Astrocyte of the spinal cord (primary cell): Measurements from ENCODE around the gene ATP5F1D.

Experiments used
- DNase-seq: peaks from one replicate; pipeline ENCODE4 v3.0.0; 2011; ENCODE audit warnings: low read depth, low spot score
- H3K4me3 ChIP-seq: 2 replicates; pipeline ENCODE4 v1.5.1; 2011; ENCODE audit warnings: low read depth, mild to moderate bottlenecking, low read length, moderate library complexity
- in situ Hi-C: cut with HindIII; loops from 2 replicates; pipeline ENCODE4 v1.10.0; 2017; ENCODE audit warnings: low sequenced_read_pairs
- TF ChIP-seq, protein P1 (sequence below): IDR thresholded peaks from 2 replicates; pipeline ENCODE4 v1.5.1; 2012; ENCODE audit warnings: low read depth, mild to moderate bottlenecking, low read length, inconsistent platforms

ATP5F1D gene

DNA sequence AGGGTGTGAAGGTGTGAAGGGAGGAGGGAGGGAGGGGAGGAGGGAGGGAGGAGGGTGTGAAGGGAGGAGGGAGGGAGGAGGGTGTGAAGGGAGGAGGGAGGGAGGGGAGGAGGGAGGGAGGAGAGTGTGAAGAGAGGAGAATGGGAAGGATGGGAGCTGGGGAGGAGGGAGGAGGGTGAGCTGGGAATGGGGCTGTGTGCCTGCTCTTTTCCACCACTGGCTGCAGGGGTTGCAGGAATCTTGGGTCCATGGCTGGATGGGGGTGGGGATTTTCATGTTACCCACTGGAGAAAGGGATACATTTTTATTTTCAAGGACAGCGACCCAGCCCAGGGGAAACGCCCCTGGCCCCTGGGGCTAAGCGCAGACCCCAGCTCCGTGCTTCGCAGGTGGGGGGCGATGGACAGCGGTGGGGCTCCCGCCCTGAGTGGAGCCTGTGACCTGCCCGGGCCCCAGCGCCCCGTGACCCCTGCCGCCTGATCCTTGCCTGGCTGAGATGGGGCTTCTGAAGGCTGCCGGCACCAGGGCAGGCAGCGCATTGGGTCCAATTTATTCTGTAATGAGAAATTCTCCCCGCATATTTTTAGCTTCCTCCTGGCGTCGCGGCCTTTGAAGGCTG, 41.1 kb downstream of the ATP5F1D start:
- no peak for DNase-seq
- TF ChIP-seq, protein P1, sequence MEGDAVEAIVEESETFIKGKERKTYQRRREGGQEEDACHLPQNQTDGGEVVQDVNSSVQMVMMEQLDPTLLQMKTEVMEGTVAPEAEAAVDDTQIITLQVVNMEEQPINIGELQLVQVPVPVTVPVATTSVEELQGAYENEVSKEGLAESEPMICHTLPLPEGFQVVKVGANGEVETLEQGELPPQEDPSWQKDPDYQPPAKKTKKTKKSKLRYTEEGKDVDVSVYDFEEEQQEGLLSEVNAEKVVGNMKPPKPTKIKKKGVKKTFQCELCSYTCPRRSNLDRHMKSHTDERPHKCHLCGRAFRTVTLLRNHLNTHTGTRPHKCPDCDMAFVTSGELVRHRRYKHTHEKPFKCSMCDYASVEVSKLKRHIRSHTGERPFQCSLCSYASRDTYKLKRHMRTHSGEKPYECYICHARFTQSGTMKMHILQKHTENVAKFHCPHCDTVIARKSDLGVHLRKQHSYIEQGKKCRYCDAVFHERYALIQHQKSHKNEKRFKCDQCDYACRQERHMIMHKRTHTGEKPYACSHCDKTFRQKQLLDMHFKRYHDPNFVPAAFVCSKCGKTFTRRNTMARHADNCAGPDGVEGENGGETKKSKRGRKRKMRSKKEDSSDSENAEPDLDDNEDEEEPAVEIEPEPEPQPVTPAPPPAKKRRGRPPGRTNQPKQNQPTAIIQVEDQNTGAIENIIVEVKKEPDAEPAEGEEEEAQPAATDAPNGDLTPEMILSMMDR = no peak
- no peak overlapping the region for H3K4me3 ChIP-seq
- in situ Hi-C loops = no loop called here

DNA sequence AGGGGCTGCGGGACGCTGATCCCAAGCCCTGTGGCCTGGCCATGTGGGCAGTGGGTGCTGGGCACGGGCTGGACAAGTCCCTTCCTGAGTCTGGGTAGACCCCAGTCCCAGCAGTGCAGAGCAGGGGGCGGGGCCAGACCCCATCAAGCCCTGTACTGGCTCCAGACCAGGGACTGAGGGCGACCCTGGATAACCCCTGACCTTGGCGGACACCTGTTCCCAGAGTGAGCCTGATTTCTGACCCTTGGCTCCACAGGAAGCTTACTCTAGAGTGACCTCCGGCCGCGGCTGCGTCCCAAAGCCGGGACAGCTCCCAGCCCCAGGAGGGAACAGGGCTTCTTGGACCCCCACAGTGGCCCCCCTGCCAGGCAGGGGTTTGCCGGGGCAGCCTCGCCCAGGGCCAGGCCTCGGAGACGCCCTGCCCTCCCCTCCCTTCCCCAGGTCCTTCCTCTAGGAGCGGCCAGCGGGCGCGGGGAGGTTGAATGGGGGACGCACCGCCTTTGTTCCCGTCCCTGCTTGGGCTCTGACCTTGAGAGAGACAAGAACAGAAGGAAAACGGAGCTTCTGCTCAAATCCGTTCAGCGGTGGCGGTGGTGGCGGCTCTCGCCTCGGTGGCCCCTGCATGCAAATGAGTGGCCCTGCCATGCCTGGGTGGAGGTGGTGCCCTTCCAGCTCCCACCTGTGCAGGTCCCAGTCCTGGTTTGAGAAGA, 41.8 kb downstream of the ATP5F1D start:
- in situ Hi-C loops = no loop called here

DNA sequence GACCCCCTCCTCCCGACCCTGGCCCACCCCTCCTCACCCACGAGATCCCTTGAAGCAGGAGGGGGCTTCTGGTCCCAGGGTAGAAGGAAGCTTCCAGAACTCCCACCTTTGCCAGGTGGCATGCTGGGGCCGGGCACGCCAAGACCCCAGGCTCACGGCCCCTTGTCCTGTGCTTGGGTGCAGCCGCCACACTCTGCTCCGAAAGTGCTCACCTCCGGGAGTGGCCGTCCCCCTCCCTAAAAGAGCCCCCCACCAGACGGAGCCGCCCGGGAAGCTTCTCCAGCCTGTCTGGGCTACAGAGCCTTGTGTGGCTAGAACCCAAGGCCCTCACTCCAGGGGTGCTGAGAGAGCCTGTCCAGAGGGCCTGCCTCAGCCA, 42.4 kb downstream of the ATP5F1D start:
- H3K4me3 ChIP-seq = no peak overlapping the region
- TF ChIP-seq, protein P1 = no peak
- DNase-seq = no peak
- in situ Hi-C loops = no loop called here

More for the DNA sequence above, 41.8 kb downstream of the ATP5F1D start:
- H3K4me3 ChIP-seq = no peak overlapping the region
- TF ChIP-seq, protein P1 = no peak
- DNase-seq = no peak

DNA sequence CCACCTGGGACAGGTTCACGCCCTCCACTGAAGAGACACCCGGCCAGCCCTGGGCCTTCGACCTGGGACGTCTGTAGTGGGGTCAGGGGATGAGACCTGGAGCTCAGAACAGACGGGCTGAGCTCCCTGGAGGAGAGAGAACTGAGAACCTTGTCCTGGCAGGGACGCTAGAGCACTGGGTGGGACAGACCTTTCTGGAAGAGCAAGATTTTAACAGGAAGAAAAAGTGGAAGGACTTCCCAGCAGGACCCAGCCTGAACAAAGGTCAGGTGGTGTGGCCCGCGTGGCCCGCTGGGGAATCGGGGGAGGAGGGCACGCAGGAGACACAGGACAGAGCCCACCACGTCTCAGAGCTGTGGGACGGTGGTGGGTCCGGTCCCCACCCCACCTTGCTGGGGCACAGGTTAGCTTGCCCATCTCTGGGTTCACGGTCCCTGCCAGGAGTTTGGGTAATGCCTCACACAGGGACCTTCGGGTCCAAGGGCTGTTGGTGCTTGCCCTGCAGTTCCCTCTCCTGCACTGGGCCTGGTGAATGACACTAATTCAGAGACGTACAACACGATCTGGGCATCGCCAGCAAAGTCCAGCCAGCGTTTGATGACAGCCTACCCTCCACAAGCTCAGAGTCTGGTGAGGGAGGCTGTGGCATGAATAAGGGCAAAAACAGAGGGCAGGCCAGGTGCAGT, 42.9 kb downstream of the ATP5F1D start:
- no peak for DNase-seq
- TF ChIP-seq, protein P1 = no peak
- no peak overlapping the region for H3K4me3 ChIP-seq
- in situ Hi-C loops = no loop called here

DNA sequence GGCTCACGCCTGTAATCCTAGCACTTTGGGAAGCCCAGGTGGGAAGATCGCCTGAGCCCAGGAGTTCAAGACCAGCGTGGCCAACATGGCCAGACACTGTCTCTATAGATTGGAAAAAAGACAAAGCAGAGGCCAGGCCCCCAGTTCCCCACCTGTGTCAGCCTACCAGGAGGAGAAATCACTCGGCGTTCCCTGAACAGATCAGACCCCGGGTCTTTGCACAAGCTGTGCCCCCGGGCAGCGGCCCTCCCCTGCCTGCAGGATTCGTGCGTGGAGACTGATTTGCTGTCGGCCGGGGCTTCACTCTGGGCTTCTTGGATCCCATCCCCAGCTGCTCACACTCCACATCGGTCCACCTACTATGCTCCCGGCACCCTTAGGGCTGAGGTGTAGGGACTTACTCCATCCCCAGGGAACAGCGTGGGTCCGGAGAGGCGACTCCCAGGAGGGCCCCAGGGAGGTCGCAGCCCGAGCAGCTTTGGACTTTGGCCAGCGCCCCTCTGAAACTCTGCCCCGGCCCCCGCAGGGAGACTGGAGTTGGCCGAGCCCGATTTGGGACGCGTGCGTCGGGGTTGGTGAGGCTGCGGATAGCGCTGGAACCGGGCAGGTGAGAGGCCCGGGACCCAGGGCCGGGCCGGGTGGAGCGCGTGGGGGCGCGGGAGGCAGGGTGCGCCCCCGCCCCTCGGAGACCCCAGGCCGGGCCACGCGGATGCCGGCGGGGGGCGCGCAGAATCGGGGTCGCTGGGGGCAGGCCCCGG, 43.6 kb downstream of the ATP5F1D start:
- H3K4me3 ChIP-seq = no peak overlapping the region
- TF ChIP-seq, protein P1 = no peak
- no peak for DNase-seq
- in situ Hi-C loops = no loop called here

DNA sequence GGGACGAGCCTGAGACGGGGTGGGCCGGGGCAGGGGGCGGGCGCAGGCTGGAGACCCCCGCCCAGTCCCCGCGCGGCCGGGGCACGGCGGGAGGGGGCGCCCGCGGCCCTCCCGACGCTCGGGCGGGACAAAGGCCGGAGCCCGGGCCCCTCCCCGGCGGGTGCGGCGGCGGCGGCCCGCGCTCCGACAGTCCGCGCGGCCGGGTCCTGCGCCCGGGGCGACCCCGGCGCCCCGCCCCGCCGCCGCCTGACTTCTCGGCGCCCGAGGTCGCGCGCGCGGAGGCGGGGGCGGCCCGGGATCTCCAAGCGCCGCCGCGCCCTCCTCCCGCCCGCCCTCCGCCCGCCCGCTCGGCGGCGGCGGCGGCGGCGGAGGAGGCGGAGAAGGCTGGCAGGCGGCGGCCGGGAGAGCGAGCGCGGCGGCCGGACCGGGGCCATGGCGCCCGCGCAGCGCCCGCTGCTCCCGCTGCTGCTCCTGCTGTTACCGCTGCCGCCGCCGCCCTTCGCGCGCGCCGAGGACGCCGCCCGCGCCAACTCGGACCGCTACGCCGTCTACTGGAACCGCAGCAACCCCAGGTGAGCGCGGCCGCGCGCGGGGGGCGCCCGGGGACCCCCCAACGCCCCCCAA, 44.3 kb downstream of the ATP5F1D start, which contains the start of gene EFNA2:
Gene EFNA2, plus strand, starts transcription at position 137 of the 624 bp plus-strand sequence. Its CDS starts 296 bp downstream, at position 433.
- H3K4me3 ChIP-seq = no peak within 1 kb of the TSS
- DNase-seq = no peak
- TF ChIP-seq, protein P1 = no peak
- in situ Hi-C loops = no loop called here
